Activated CD4-positive, alpha-beta T cell treated with anti-CD3 and anti-CD28 coated beads, Interleukin-2, amount 50 U/mL, for 16 hours (primary cell): ENCODE measurements around the gene HCFC1R1.
A peak's percentile ranks its signal among the peaks of the same experiment; 100 is the strongest.
"Not testable (repeated sequence)": the region's sequence is repeated elsewhere in the genome, so short reads cannot be mapped to it uniquely, and the experiment has no call there.

Source experiments
- DNase-seq: peaks from one replicate; pipeline ENCODE4 v3.0.0-alpha.2; 2020

Gene HCFC1R1

GRCh38 chr16:3023669-3024478 lies at the start of gene HCFC1R1, which contains the start of gene THOC6:
Gene HCFC1R1, minus strand, starts transcription at chr16:3023942. Its CDS starts 1 bp downstream, at chr16:3023941.
Gene THOC6, plus strand, starts transcription at chr16:3024035. Its CDS starts 292 bp downstream, at chr16:3024327.
- DNase-seq, result peak; percentile 98

- no peak for DNase-seq
Measured at GRCh38 chr16:3073448-3073847, 49.7 kb upstream of the HCFC1R1 start.

GRCh38 chr16:3072576-3073263 lies 49.0 kb upstream of the HCFC1R1 start:
- DNase-seq, result not testable (repeated sequence)

- DNase-seq, result peak; percentile 74
Measured at GRCh38 chr16:3072148-3072547, 48.4 kb upstream of the HCFC1R1 start.

- no peak for DNase-seq
Measured at GRCh38 chr16:3071655-3072054, 47.9 kb upstream of the HCFC1R1 start.

- peak; percentile 47 for DNase-seq
Measured at GRCh38 chr16:3070608-3071111, 46.9 kb upstream of the HCFC1R1 start.

GRCh38 chr16:3069146-3069545 lies 45.4 kb upstream of the HCFC1R1 start:
- not testable (repeated sequence) for DNase-seq

GRCh38 chr16:3068487-3068886 lies 44.7 kb upstream of the HCFC1R1 start:
- no peak for DNase-seq

- DNase-seq, result no peak
Measured at GRCh38 chr16:3066440-3066748, 42.7 kb upstream of the HCFC1R1 start.

- DNase-seq, result no peak
Measured at GRCh38 chr16:3065742-3066439, 42.1 kb upstream of the HCFC1R1 start.

- peak; percentile 88 for DNase-seq
Measured at GRCh38 chr16:3065069-3065741, 41.5 kb upstream of the HCFC1R1 start, which contains the start of gene IL32. Gene IL32, plus strand, starts transcription at chr16:3065640. Its CDS starts 172 bp downstream, at chr16:3065812.

GRCh38 chr16:3063625-3064386 lies 40.1 kb upstream of the HCFC1R1 start:
- DNase-seq, result no peak

GRCh38 chr16:3062553-3062952 lies 38.8 kb upstream of the HCFC1R1 start:
- no peak for DNase-seq

GRCh38 chr16:3060339-3061127 lies 36.8 kb upstream of the HCFC1R1 start:
- DNase-seq, result no peak

GRCh38 chr16:3059723-3060242 lies 36.0 kb upstream of the HCFC1R1 start:
- no peak for DNase-seq

GRCh38 chr16:3059041-3059722 lies 35.4 kb upstream of the HCFC1R1 start:
- peak; percentile 91 for DNase-seq

GRCh38 chr16:3058139-3059030 lies 34.6 kb upstream of the HCFC1R1 start:
- DNase-seq, result peak; percentile 72

- DNase-seq, result peak; percentile 67
Measured at GRCh38 chr16:3057181-3058138, 33.7 kb upstream of the HCFC1R1 start.
